NOMO-1 (cell line): ENCODE data around the gene RBMS3.

Experiments used
- DNase-seq, 2 experiments: peaks; one replicate each; lab custom pipeline; 2025; ENCODE audit not compliant: unreplicated experiment in 2 of 2; lab: John Stamatoyannopoulos, UW

RBMS3 gene

DNA sequence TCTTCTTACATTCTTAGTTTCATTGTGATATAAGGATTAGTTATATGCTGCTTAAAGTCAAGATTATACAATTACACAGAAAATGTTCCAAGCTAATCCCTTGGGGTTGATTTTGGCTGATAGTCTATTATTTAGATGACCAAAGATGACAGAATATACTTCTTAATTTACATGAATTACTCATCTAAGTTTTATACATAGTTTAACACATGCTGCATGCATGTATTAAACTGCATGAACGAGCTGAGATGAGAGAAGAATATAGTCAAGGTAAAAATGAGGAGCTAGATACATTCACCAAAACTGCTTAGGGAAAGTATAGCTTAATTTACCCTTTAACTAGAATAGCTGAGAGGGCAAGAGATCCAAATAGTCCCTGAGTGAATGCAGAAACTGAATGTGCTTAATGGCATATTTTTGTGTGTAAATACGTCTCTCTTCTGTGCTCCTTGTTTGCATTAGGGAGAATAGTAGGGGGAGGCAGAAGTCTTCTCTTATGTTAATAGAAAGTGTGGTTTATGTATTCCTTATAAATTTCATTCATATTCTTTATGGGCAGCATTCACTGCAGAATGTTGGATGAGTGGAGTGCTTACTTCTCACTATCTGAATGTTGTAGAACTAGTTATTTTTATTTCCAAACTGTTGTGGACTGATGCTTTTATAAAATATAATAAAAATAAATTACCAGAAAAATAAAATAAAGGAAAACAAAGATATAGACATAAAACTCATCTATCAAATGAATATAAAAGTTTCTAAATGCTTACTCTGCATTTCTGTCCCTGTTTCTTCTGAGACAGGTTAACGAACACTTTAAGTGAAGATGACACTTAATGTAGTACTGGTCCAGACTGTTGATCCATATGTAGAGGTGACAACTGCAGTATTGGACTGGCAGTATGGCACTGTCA, 327.8 kb downstream of the RBMS3 start:
- no peak for DNase-seq

DNA sequence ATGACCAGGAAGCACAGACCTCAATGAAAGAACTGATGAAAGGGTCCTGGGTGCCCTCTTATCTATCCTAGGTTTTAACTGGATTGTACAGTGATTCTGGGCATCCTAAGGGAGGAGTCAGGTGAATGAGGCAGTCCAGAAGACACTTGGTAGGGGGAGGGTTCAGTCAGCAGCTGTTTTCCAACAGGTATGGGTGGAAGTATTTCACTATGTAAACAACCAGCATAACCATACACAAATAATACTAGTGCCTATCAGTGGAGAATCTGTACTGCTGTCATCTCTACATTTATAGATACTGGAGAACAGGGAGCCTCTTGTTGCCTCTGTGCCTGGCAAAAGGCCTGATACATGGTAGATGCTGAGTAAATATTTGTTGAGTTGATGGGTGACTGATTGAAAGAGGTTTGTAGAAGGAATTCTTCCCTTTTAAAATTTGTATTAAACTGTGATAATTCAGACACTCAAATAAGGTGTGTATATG, 328.5 kb downstream of the RBMS3 start:
- DNase-seq, result no peak

DNA sequence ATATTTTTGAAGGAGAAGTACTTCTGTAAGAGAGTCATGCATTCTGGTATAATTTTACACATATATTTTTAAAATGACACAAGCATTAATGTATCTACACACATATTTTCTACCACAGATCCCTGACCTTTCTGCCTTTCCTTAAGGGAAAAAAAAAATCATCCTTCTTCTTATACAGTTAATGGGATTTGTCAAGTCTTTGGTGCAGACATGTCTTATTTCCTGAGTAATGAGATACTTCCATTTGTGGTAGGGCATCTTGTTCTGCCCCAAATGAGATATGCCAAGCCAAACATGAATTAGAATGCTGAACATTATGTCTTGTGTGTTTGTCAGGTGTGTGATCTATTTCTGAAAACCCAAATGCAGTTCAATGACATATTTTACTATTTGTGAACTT, 329.9 kb downstream of the RBMS3 start:
- no peak for DNase-seq

DNA sequence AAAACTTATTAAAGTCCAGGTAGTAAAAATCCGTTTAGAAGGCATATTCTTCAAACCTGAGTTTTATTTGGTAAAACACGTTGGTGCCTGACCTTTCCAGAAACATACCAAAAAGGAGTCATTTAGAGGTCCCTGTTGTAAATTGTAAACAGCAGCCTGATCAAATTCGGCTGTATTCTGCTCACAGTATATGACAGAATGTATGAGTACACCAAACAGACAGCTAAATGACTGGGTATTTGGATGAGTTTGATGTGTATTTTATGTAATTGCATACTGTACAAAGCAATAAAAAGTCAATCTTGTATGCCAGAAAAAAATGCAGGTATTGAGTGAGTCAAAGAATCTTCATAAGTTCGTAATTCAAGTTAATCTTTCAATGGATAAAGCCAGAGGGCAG, 330.4 kb downstream of the RBMS3 start:
- no peak for DNase-seq

- no peak for DNase-seq
Measured at GRCh38 chr3:29612536-29612935, 331.7 kb downstream of the RBMS3 start.

- no peak for DNase-seq
Measured at GRCh38 chr3:29614954-29615353, 334.1 kb downstream of the RBMS3 start.

- DNase-seq, result peak; percentile 50 to 79
Measured at GRCh38 chr3:29618395-29619282, 337.8 kb downstream of the RBMS3 start.

GRCh38 chr3:29619676-29620075, 338.8 kb downstream of the RBMS3 start:
- DNase-seq, result no peak

- DNase-seq, result no peak
Measured at GRCh38 chr3:29627136-29628117, 346.6 kb downstream of the RBMS3 start.

DNA sequence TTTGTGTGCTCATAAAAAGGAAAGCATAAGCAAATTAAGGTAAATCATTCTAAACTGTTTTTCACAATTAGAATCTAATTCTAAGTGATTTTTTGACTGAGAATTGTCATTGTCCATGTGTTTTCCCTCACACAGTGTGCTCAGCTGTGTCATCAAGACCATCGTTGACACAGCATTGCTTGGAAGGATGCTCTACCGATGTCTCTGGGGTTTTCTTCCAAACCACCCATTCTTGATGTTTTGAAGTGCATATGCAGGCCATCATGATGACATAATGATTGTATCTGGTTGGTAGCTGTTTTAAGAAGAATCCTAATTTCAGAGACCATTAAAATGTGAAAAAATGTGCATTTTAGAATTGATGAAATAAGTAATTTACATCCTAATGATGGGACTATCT, 347.9 kb downstream of the RBMS3 start:
- DNase-seq, result no peak

DNA sequence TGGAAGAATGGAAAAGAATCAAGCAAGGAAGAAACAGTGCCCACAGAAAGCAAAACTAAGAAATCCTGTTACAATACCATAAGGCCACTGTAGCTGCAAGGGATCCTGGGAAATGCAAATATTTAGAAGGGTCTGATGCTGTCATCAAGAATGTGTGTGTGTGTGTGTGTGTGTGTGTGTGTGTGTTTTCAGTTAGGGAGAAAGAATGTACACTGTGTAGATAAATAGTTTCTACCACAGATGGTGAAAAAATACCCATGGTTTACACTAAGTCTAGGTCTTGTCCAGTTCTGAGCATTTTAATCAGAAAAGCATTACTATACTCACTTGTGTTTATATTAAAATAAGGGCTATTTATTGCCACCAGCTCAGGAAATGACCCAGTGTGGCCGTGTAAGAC, 355.0 kb downstream of the RBMS3 start:
- no peak for DNase-seq

DNA sequence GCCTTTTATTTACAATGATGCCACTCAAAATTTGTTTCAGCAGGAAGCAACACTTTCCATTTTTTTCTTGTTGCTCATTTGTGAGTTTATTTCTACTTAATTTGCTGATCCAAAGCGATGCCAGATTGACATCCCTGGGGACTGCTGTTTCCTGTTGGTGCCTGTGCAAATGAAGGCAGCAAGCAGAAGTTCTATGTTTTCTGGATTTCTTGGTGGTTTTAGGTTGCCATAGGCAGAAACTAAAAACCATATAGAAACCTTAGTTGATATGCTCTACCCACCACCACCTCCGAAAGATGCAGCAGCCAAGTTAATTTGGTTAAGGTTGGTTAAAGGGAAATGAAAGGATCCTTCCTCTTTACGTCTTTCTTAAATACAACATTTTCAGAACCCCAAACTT, 356.2 kb downstream of the RBMS3 start:
- no peak for DNase-seq

DNA sequence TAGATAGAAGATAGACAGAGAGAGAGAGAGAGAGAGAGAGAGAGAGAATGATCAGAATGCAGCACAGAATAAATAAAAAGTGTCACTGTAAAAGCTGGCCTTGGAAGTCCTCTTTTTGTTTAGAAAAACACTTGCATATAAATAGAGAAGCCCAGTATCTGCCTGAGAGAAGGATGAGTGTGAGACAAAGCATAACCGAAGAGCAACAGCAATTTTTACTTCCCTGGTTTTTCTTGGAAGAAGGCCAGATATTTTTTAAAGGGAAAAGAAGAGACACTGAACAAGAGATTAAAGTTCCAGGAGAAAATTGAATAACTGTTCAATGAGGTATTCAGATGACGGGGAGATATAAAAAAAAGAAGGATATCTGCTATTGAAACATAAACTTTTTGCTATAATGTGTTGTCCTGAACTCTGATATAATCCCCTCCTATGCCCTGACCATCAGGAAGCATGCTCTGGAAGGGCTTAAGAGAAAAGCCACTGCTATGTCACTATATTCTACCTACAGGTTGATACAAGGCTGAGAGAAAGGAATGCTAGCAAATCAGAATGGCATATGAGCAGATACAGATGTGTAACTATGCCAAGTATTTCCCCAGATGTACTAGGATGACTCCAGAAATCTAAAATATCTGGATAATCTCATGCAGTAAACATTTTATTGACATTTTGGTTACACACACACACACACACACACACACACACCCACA, 358.9 kb downstream of the RBMS3 start:
- no peak for DNase-seq

GRCh38 chr3:29642393-29643033, 361.6 kb downstream of the RBMS3 start:
- DNase-seq, result no peak

DNA sequence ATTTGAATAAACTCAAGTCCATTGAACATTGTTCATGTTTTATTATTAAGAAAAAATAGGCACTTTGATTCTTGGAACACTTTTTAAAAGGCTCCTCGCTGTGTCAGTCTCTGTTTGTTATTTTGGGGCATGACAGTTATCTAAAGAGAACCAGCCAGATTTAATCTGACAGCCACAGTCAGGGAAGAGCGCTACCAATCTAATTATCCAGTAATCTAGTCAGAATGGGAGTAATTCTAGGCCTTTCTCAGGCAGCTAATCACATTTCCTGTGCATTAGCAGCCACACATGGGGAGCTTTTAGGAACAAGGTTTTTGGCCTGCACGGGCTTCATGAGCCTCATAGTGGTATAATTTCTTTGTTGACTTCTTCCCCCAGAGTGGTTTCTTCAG, 362.2 kb downstream of the RBMS3 start:
- no peak for DNase-seq

GRCh38 chr3:29644261-29644660, 363.4 kb downstream of the RBMS3 start:
- no peak for DNase-seq

GRCh38 chr3:29644956-29645636, 364.2 kb downstream of the RBMS3 start:
- no peak for DNase-seq

DNA sequence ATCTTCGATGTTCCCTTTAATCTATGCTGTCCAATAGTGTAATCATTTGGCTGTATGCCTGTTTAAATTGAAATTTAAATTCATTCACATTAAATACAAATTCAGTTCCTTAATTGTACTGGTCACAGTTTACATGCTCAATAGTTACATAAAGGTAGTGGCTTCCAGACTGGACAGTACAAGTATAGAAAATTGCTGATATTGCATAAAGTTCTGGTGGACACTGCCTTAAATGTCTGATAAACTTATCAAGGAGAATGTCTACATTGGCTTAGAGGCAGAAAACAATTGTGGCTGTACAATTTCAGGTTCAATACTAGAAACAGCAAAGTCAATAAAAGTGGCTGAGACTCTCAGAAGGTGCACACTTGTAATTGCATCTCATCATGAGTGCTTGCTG, 365.2 kb downstream of the RBMS3 start:
- no peak for DNase-seq
